GM04504 (cell line): Measurements from ENCODE around the gene CAMK1D.

Experiments
- DNase-seq: peaks from one replicate; pipeline ENCODE4 v3.0.0-alpha.2; 2012; ENCODE audit warnings: low read depth

The CAMK1D gene

GRCh38 chr10:12828736-12829135 is 479.4 kb downstream of the CAMK1D start:
- DNase-seq, result no peak

GRCh38 chr10:12829831-12830390 is 480.6 kb downstream of the CAMK1D start:
- DNase-seq, result no peak

GRCh38 chr10:12832096-12832495 is 482.7 kb downstream of the CAMK1D start:
- no peak for DNase-seq

GRCh38 chr10:12833451-12833850 is 484.1 kb downstream of the CAMK1D start:
- DNase-seq, result no peak

- no peak for DNase-seq
Measured at GRCh38 chr10:12834116-12834665, 484.8 kb downstream of the CAMK1D start.

GRCh38 chr10:12834721-12835120 is 485.4 kb downstream of the CAMK1D start:
- DNase-seq, result no peak

GRCh38 chr10:12835709-12836108 is 486.4 kb downstream of the CAMK1D start:
- DNase-seq, result peak; percentile 14

- DNase-seq, result no peak
Measured at GRCh38 chr10:12838366-12838765, 489.0 kb downstream of the CAMK1D start.

GRCh38 chr10:12838995-12839927 is 489.9 kb downstream of the CAMK1D start:
- no peak for DNase-seq

- DNase-seq, result no peak
Measured at GRCh38 chr10:12839941-12840611, 490.7 kb downstream of the CAMK1D start.

- no peak for DNase-seq
Measured at GRCh38 chr10:12841426-12841825, 492.1 kb downstream of the CAMK1D start.

- no peak for DNase-seq
Measured at GRCh38 chr10:12841826-12842225, 492.5 kb downstream of the CAMK1D start.

- DNase-seq, result no peak
Measured at GRCh38 chr10:12842310-12842709, 493.0 kb downstream of the CAMK1D start.

GRCh38 chr10:12843296-12843945 is 494.1 kb downstream of the CAMK1D start:
- DNase-seq, result no peak

GRCh38 chr10:12844811-12845483 is 495.6 kb downstream of the CAMK1D start:
- peak; percentile 46 for DNase-seq

- no peak for DNase-seq
Measured at GRCh38 chr10:12846718-12847117, 497.4 kb downstream of the CAMK1D start.

GRCh38 chr10:12847361-12847975 is 498.1 kb downstream of the CAMK1D start:
- no peak for DNase-seq

GRCh38 chr10:12848439-12849173 is 499.3 kb downstream of the CAMK1D start:
- no peak for DNase-seq

GRCh38 chr10:12849319-12850181 is 500.2 kb downstream of the CAMK1D start:
- DNase-seq, result no peak
